ENCODE data around the gene CD244.
"Not testable (repeated sequence)": the region's sequence is repeated elsewhere in the genome, so short reads cannot be mapped to it uniquely, and the experiment has no call there.

- TF ChIP-seq, protein P1, sequence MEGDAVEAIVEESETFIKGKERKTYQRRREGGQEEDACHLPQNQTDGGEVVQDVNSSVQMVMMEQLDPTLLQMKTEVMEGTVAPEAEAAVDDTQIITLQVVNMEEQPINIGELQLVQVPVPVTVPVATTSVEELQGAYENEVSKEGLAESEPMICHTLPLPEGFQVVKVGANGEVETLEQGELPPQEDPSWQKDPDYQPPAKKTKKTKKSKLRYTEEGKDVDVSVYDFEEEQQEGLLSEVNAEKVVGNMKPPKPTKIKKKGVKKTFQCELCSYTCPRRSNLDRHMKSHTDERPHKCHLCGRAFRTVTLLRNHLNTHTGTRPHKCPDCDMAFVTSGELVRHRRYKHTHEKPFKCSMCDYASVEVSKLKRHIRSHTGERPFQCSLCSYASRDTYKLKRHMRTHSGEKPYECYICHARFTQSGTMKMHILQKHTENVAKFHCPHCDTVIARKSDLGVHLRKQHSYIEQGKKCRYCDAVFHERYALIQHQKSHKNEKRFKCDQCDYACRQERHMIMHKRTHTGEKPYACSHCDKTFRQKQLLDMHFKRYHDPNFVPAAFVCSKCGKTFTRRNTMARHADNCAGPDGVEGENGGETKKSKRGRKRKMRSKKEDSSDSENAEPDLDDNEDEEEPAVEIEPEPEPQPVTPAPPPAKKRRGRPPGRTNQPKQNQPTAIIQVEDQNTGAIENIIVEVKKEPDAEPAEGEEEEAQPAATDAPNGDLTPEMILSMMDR (IDR thresholded peaks at IDR 0.05; ENCODE audit: poor library complexity): not testable (repeated sequence)
- not testable (repeated sequence) for TF ChIP-seq EZH2 (IDR thresholded peaks at IDR 0.05; ENCODE audit: borderline replicate concordance)
Observed at GRCh38 chr1:160875591-160875990, 12.9 kb upstream of the CD244 start.

All from hepatocyte (in vitro differentiated cells).